ENCODE data around the gene IMP4.

The IMP4 gene

DNA sequence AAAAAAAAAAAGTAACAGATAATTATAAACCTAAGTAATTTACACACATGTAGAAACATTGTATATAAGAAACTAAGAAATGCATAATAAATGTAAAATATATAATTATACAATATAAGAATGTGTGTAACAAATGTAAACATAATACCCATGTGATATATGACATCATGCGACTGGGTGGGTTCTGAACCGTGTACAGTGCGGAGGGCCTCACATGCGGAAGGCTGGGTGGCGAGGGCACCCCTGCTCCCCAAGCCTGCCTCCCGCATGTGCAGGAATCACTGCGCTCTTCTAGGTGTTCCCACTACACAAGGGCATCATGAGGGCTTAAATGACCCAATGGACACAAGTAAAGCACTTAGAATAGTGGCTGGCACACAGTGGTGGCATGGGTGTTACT, 15.2 kb downstream of the IMP4 start:
- DNase-seq (ENCODE audit: low read depth): no peak

DNA sequence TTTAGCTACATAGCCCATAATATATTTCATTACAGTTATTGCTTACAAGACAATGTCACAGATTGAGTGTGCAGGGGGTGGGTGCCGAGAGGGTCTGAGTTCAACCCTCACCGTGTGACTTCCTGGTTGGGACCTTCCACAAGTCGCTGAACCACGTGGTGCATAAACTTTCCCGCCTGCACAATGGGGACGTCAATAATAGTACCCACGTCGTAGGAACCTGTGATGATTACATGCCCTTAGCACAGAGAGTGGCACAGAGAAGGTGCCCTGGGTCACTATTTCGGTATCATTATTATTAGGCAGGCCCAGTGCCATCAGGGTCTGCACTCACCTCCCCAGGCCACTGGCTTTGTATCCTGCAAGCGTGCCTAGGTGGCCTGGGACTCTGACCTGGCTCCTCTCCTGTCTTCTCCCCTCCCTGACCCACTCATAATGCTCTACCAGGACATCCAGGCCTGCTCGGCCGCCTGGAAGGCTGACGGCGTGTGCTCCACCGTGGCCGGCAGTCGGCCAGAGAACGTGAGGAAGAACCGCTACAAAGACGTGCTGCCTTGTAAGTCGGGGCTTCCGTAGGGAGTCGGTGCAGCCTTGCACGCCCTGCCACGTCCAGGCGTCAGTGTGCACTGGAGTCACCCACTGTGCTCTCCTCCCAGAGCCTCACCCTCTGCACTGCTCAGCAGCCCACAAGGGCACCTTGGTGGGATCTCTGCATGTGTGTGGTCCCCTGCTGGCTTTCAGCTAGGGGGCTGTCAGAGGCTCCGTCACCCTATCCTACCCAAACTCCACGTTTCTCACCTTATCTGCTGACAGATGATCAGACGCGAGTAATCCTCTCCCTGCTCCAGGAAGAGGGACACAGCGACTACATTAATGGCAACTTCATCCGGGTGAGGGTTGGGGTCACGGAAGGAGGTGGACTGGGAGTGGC, 16.0 kb downstream of the IMP4 start:
- no peak for DNase-seq (ENCODE audit: low read depth)

DNA sequence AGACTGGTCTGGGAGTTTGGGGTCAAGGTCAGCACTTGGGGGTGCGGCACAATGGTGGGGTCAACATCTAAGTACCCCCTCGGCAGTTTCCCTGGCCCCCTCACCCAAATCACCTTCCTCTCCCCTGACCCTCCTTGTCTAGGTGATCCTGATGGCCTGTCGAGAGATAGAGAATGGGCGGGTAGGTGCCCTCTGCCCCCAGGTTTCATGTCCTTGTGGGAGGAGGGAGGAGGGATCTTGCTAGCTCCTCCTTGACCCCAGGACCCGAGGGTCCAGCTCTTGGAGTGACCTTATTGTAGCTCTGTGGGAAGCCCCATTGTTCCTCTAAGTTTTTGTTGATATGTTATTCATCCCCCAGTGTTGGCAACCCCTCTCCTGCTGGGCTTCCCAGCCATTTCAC, 16.8 kb downstream of the IMP4 start:
- no peak for DNase-seq (ENCODE audit: low read depth)

- DNase-seq (ENCODE audit: low read depth): no peak
Measured at GRCh38 chr2:130363479-130363878, 20.8 kb downstream of the IMP4 start.

DNA sequence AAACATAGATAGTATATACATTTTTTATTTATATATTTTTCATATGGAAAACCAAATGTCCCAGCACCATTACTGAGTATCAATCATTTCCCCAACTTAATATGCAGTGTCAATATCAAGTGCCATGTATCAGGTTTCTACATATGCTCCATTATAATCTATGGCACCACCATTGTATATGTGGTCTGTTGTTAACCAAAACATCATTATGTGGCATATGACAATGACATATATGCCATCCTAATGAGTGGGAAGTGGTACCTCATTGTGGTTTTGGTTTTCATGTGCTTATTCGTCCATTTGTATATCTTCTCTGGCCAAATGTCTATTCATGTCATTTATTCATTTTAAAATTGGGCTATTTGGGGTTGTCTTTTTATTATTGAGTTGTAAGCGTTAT, 22.4 kb downstream of the IMP4 start:
- no peak for DNase-seq (ENCODE audit: low read depth)

GRCh38 chr2:130365963-130366362, 23.3 kb downstream of the IMP4 start:
- DNase-seq (ENCODE audit: low read depth): no peak

GRCh38 chr2:130366720-130367119, 24.0 kb downstream of the IMP4 start:
- DNase-seq (ENCODE audit: low read depth): no peak

DNA sequence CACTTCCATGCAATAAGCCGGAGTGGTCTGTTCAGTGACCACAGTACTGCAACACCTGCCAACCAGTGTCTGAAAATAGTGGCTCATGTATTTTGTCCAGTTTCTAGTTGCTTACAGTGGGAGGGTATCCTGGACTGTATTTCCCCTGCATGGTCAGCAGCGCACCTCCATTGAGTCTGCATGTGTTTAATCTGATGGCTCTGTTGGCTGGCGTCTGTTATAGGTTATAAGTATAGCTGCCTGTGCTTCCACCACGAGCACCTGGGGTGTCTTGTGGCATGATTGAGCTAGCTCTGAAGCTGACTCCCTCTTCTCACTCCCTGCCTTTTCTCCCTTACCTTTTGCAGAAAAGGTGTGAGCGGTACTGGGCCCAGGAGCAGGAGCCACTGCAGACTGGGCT, 26.1 kb downstream of the IMP4 start:
- DNase-seq (ENCODE audit: low read depth): no peak

DNA sequence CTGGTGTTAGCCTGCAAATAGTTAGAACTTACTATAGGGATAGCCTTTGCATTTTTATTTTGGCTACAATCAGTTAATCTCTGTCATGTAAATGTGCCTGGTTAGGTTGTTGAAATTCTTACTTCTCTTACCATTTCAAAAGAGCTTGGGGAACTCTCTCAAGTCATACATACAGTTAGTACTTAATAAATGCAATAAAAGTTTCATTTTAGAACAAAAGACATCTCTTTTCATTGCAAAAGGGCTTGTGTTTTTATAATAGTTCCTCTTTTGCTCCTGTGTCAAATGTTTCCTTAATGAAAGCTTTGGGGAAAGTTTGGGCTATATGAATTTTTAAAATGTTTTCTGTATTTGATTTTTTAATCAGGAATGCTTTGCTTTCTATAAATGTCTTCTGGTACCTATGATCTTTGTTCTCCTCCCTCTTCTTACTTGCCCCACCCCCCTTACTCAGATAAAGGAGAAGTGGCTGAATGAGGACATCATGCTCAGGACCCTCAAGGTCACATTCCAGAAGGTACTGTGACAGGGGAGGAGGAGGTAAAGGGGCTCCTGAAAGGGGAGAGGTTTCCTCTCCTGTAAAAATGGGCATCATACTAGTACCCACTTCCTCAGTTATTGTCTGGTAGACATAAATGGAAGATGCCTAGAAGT, 26.7 kb downstream of the IMP4 start:
- DNase-seq (ENCODE audit: low read depth): no peak

DNA sequence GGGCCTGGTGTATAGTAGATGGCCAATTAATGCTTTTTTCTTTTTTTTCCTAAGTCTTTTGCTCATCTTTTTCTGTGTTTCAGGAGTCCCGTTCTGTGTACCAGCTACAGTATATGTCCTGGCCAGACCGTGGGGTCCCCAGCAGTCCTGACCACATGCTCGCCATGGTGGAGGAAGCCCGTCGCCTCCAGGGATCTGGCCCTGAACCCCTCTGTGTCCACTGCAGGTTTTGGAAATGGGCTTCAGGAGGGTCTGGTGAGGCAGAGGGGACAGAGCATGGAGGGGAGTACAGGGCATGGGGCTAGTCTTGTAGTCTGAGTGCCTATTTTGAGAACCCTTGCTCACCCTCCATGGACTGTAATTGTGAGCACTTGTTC, 27.3 kb downstream of the IMP4 start:
- no peak for DNase-seq (ENCODE audit: low read depth)

- DNase-seq (ENCODE audit: low read depth): no peak
Measured at GRCh38 chr2:130370490-130370889, 27.8 kb downstream of the IMP4 start.

DNA sequence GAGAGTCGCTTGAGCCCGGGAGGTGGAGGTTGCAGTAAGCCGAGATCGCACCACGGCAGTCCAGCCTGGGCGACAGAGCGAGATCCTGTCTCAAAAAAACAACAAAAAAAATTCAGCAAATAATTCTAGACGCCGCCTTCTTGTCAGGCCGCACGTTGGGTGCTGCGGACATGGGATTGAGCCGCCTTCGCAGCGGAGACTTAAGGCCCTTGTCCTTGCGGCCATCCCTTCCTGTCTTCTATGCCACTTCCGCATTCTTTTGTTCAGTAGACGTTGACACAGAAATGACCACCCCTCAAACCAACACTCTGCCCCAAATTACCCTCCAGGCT, 29.0 kb downstream of the IMP4 start:
- peak; percentile 26 for DNase-seq (ENCODE audit: low read depth)

DNA sequence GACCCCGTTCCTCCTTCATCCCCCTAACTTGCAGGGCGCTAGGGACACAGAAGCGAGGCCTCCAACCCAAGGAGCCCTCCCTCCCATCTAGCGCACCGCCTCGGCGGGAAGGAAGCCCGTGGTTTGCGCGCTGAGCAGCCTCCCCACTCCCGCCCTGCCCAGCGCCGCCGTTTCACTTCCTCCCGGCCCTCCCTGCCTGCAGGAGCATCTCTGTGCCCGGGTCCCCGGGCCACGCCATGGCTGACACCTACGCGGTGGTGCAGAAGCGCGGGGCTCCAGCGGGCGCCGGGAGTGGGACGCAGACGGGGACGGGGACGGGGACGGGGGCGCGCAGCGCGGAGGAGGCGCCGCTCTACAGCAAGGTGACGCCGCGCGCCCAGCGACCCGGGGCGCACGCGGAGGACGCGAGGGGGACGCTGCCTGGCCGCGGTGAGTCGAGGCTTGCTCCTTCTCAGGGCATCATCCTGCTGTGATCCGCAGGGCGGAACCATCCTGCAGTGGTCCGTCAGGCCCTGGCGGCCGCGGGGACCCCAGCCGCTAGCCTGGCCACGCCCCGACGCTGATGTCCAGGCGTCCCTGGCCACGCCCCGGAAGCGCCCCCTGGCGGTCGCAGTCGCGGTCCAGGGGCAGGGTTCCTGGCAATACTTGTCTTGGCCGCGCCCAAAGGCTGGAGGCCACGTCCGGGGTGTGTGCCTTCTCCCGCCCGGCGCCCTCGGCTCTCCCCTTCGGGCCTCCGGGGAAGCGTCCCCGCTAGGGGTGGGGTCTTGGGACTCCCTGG, 29.5 kb downstream of the IMP4 start:
- DNase-seq (ENCODE audit: low read depth): peak; percentile 75

DNA sequence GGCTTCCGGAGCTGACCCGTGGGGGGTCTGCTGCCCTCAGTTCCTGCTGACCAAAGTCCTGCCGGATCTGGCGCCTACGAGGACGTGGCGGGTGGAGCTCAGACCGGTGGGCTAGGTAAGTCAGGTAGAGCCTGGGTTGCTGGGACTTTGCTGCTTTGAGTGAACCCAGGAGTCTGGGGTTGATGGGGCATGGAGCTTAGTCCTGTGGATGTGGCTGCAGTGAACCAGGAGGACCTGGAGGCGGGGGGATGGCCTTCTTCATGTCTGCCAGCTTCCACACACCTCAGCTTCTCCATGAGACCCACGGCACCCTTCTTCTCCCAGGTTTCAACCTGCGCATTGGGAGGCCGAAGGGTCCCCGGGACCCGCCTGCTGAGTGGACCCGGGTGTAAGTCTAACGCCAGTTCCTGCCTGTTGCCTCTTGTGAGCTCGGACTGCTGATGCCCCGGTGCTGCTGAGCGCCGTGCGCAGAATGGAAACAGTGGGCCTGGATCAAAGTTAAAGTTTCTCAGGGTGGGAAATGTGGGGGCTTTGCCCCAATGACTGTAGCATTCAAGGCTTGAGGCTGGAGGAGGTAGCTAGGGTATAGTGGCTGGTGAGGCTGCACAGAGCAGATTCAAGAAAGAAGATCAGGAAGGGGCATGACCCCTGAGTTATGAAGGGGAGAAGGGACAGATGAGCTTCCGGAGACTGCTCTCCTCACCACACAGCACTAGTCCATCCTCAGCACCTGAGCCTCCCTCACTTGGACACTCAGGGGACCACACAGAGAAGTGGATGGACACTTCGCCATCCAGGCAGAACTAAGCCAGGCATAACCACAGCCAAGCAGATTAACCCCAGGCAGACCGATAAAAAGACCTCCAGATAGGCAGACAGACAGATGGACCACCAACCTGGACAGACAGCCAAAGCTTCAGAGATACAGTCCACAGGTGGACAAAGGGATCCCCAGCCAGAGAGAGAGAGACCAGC, 30.4 kb downstream of the IMP4 start:
- DNase-seq (ENCODE audit: low read depth): no peak

DNA sequence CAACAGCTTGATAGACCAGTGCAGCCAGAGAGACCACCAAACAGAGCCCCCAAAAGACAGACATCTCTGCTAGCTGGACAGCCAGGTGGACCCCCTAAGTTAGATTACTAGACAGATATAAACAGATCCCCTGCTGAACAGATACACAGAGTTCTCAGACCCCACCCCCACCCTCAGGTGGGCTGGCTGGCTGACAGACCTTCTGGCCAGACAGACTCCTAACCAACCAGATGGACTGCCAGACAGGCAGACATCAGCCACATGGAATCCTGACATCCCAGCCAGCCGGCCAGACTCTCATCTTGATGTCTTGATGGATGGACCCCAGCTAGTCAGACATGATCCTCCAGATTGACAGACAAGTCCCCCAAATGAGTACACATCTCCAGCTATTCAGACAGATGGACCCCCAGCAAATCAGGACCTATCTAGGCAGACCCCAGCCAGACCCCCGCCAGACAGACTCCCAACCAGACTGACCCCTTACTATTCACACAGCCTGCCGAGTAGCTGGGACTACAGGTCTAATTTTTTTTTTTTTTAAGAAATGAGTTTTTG, 31.2 kb downstream of the IMP4 start:
- no peak for DNase-seq (ENCODE audit: low read depth)

GRCh38 chr2:130374587-130375290, 32.0 kb downstream of the IMP4 start:
- peak; percentile 65 for DNase-seq (ENCODE audit: low read depth)

DNA sequence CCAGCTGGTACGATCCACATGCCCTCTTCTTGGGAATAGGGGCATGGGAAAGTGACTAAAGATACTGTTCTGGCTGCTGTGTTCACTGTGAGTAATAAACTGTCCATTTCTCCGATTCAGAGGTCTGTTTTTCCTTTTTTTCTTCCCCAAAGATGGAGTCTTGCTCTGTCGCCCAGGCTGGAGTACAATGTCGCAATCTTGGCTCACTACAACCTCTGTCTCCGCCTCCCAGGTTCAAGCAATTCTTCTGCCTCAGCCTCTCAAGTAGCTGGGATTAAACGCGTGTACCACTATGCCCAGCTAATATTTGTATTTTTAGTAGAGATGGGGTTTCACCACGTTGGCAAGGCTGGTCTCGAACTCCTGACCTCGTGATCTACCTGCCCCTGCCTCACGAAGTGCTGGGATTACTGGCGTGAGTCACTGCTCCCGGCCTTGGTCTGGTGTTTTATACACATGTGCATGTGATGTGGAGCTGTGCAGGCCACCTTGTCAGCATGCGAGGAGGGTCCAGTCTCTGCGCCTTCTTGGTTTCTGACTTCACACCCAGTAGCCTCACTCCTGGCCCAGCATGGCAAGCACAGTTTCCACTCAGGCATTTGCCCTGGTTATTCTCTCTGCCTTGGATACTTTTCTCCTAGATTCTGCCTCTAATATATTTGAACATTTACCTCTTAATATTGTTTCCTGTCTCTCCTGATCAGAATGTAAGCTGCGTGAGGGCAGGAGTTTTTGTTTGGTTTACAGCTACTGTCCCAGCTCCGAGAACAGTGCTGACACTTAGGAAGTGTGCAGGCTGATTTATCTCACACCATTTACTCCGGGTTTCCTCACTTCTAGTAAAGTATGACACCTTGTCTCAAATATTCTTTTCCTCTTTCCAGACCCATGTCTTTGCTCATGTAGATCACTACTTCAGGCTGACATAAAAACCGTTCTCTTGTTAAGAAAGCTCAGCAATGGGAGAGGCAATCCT, 32.9 kb downstream of the IMP4 start:
- DNase-seq (ENCODE audit: low read depth): peak; percentile 35

GRCh38 chr2:130376433-130377293, 34.0 kb downstream of the IMP4 start:
- no peak for DNase-seq (ENCODE audit: low read depth)

DNA sequence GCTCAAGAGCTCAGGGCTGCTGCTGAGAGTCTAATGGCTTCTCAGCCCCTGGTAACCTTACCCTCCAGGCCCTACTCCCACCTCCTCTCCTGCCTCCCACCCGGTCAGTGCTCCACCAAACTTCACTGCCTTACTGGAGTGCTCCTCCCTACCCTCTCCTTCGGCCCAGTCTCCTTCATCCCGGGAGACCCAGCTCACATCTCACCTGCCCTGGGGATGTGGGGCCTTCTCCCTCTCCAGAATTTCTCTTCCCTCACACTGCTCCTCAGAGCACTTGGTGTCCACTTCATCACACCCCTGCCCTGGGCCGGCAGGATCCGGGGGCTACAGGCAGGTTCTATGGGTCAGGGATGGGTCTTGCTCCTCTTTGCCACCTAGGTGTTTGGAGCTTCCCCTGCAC, 34.8 kb downstream of the IMP4 start:
- DNase-seq (ENCODE audit: low read depth): no peak

Measured in iris pigment epithelial cell (primary cell).